AG04449 (cell line): Measurements from ENCODE around the gene TNRC6A.

Experiments used
- CTCF ChIA-PET: fragments of 350-600 bp; formaldehyde crosslinking; extraction: SDS; loops from one replicate; lab custom pipeline; 2021; ENCODE audit warnings: antibody characterized with exemption; lab: Yijun Ruan, JAX
- POLR2A ChIA-PET: fragments of 400-600, 350-600 bp; formaldehyde crosslinking; extraction: SDS; loops from one replicate; lab custom pipeline; 2020; ENCODE audit warnings: antibody characterized with exemption, inconsistent platforms; lab: Yijun Ruan, JAX
- DNase-seq: peaks from one replicate; pipeline ENCODE4 v3.0.0-alpha.2; 2010; ENCODE audit warnings: low read depth, low spot score
- H3K4me3 ChIP-seq: 2 replicates; pipeline ENCODE4 v1.5.1; 2011; ENCODE audit warnings: low read depth, mild to moderate bottlenecking, control low read depth, low read length
- TF ChIP-seq, protein P1 (sequence below): IDR thresholded peaks from one replicate; pipeline ENCODE4 v1.5.1; 2011; ENCODE audit warnings: mild to moderate bottlenecking, moderate library complexity, low read length, control low read depth, inconsistent platforms; ENCODE audit not compliant: insufficient read depth; ENCODE audit errors: missing control alignments

TNRC6A gene

DNA sequence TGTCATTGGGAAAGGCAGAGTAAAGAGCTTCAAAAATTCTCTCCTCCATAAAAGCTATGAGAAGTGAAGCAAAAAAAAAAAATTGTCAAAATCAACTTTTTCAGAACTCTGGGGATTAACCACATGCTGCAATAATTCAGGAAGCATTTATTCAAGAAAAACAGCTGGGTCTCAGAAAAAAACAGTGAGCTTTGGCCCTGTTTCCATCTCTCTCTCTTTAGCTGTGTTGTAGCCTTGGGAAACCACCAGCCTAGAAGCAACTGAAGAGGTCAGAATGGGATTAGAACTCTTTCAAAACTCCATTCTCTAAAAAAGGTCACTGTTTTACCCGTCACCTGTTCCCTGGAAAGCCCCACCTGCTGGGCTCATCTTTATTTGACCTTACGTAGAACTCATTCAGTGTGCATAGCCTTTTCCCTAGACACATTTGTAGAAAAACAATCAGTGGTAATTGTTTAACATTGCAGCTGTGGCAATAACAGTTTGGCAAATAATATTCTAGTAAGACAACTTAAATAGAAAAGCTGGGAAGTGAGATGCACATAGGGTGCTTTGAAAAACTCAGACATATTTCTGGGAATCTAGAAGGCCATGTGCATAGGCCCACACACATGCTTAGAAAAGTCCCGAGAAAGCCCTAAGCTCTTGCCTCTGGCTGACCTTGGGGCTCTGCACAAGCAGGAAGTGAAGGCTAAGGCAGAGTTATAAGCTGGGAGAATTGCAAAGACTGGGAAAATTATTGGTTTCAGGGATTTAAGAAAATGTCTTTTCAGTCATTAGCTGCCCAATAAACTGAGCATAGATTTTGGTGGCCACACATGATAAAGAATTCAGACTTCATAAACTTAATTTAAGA lies 134.4 kb downstream of the TNRC6A start:
- POLR2A ChIA-PET: no interaction called here
- CTCF ChIA-PET: interaction anchor here (1.0 to 1.1 kb wide), 2 partner anchors 44 to 347 kb away, joined by 3 read pairs; no protein-coding TSS in a partner anchor
- DNase-seq: no peak
- H3K4me3 ChIP-seq: no peak overlapping the region
- TF ChIP-seq, protein P1, sequence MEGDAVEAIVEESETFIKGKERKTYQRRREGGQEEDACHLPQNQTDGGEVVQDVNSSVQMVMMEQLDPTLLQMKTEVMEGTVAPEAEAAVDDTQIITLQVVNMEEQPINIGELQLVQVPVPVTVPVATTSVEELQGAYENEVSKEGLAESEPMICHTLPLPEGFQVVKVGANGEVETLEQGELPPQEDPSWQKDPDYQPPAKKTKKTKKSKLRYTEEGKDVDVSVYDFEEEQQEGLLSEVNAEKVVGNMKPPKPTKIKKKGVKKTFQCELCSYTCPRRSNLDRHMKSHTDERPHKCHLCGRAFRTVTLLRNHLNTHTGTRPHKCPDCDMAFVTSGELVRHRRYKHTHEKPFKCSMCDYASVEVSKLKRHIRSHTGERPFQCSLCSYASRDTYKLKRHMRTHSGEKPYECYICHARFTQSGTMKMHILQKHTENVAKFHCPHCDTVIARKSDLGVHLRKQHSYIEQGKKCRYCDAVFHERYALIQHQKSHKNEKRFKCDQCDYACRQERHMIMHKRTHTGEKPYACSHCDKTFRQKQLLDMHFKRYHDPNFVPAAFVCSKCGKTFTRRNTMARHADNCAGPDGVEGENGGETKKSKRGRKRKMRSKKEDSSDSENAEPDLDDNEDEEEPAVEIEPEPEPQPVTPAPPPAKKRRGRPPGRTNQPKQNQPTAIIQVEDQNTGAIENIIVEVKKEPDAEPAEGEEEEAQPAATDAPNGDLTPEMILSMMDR: no peak

DNA sequence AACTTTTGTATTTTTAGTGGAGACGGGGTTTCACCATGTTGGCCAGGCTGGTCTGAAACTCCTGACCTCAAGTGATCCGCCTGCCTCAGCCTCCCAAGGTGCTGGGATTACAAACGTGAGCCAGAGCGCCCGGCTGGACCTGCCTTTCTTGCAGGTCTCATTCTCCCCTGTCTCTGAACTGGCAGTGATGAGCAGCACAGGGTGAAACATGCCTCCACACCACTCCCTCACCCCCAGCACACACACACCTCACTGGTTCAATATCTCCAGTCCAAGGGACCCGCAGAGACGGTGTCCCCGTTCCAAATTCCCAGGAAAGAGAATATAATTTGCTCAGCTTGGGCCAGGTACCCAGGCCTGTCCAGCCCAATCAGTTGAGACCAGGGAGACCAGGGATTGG lies 139.6 kb downstream of the TNRC6A start:
- CTCF ChIA-PET: no interaction called here
- POLR2A ChIA-PET: no interaction called here
- no peak overlapping the region for H3K4me3 ChIP-seq
- DNase-seq: no peak
- TF ChIP-seq, protein P1: no peak

DNA sequence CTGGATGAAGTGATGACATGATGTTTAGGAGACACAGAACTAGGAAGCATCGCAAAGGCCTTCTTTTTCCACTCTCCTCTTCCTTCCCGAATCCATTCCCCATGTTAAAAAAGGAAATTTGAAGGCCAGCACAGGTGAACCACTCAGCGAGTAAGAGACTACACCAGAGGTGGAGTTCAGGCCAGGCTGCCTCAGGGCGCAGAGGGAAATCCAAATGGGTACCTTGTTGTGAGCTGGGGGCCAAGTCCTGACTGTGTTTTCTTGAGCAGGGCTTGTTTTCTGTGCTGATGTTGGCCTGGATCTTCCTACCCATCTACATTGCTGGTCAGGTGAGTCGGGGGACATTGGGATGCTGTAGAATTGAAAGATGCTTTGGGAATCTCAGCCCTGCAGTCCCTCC lies 142.4 kb downstream of the TNRC6A start:
- no peak overlapping the region for H3K4me3 ChIP-seq
- ChIA-PET POLR2A (no interaction called here), CTCF (no interaction called here)
- TF ChIP-seq, protein P1: no peak
- no peak for DNase-seq

DNA sequence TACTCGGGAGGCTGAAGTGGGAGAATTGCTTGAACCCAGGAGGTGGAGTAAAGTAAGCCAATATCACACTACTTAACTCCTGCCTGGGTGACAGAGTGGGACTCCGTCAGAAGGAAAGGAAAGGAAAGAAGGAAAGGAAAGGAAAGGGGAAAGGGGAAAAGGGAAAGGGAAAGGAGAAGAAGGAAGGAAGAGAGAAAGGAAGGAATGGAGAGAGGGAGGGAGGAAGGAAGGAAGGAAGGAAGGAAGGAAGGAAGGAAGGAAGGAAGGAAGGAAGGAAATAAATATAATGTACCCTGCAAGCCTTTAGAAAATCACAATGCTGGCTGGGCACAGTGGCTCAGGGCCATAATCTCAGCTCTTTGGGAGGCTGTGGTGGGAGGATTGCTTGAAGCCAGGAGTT lies 143.6 kb downstream of the TNRC6A start:
- CTCF ChIA-PET: no interaction called here
- TF ChIP-seq, protein P1: no peak
- no peak for DNase-seq
- POLR2A ChIA-PET: no interaction called here
- H3K4me3 ChIP-seq: no peak overlapping the region

DNA sequence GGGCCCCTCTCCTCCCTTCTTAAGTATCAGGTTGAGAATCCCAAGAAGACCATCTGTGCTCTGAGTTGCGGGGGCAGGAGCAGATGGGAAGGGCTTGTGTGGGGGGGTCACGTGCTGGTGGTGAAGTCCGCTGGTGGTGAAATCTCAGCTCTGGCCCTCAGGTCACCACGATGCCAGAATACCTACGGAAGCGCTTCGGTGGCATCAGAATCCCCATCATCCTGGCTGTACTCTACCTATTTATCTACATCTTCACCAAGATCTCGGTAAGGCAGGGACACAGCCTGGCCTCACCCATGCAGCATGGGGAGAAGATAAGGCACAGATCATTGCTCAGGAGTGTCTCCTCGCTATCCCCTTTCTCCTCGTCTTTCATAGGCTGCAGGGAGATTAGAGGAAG lies 146.0 kb downstream of the TNRC6A start:
- CTCF ChIA-PET: interaction anchor here (1.2 kb wide), 1 partner anchor 31 kb away, joined by 5 read pairs; no protein-coding TSS in a partner anchor

More for the DNA sequence above, 146.0 kb downstream of the TNRC6A start:
- POLR2A ChIA-PET: no interaction called here
- H3K4me3 ChIP-seq: no peak overlapping the region
- TF ChIP-seq, protein P1: no peak
- DNase-seq: no peak
